C1 segment of cervical spinal cord (tissue), 14 donors: Measurements from ENCODE around the gene HIGD1C.
A peak's percentile ranks its signal among the peaks of the same experiment; 100 is the strongest.
"Not testable (repeated sequence)": the region's sequence is repeated elsewhere in the genome, so short reads cannot be mapped to it uniquely, and the experiment has no call there.

Experiments
- DNase-seq, 14 donors: peaks; one replicate each; lab custom pipeline; 2025; lab: John Stamatoyannopoulos, UW

The HIGD1C gene

DNA sequence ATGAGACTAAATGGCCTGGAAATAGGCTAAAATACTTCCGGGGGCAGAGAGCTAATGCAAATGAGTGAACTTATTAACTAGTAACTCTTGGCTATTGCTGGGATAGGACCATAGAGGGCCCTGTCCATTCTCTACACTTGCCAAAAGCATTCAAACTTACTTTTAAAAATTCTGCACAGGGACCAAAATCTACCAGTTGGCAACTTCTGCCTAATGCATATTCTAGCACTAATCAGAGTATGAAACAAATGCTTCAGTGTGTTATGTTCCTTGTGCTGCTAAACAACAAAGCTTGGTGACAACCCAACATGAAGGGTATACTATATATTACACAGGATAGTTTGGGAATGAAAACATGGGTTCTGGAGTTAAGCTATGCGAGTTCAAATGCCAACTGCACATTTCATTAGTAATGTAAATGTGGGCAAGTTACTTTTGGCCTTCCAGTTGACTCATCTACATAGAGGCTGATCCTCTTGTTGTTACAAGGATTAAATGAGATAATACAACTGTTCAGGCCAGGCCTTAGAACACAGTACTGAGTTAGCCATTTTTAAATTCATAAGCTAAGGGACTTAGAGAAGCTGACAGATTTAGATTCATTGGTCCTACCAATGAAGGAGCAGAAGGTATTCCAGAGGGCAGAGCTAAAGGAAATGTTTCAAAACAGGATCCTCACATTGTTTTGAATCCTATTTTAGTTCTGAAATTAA is 32.4 kb downstream of the HIGD1C start:
- DNase-seq, result peak in 1 of 14 donors; percentile 3

DNA sequence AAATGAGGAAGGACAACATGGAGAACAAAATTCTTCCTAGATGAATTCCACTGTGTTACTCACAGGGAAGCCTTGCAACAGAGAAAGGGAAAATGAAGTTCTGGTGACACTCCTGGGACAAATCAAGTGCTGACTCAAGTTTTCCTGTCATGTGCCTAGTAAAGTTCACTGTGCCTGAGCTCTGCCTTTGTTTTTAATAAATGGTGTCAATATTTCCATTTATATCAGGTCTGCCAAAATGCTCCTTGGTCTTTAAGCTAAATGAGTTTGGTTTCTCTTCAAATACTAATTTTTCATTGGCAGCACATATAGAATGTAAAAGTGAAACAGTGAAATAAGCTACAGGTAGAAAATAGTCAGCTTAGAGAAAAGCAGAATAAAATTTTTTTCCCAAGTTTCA is 33.0 kb downstream of the HIGD1C start:
- DNase-seq, result peak in 1 of 14 donors; percentile 3

DNA sequence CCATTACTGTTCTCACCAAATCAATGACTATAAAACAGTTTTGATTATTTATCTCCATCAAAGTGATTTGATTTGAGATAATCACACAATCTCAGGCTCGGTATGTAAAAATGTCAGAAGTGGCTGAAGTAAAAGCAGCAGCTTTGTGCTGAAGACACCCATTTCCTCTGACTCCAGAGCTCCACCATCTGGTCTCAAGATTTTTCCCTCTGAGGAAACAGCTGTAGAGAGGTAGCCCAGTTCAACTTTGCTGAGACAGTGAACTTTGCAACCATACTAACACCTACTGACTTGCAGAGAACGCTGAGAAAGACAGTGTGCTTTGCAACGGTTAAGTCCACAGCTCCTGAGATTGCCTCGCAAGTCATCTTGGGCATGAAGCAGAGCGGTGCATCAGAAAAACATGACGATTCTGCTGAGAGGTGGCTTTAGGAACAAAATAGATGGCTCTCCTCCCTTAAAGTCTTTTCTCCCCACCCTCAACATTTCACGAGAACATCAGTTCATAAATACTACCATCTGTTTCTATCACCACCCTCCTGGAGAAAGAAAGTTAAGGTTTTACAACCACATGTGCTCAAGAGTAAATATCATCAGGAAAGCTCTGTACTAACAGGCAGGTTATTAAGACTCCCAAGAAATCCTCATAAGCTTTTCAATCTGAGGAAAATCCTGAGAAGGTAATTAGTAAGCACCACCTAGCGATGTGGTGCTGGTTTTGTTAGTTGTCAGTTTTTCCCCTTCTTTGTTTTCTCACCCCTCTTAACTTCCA is 34.8 kb downstream of the HIGD1C start:
- DNase-seq, result peak in 3 of 14 donors; percentile 12 to 24 (median 23)

DNA sequence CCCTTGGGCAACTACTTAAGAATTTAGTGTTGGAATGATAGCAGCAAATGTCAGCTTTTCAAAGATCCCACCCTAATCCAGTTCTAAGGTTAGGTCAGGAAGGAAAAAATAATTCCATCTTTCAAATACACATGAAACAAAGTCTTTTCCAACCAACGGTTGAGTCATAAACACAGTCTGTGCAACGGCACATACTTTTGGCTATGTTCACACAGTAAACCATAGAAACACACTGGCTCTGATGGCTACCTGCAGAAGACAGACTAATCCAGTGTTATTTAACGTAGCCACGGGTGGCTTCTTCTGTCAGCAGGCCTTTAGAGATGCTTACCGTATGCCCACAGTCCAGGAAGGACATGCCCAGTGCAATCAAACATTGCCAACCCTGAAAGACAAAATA is 35.7 kb downstream of the HIGD1C start:
- no peak for DNase-seq

DNA sequence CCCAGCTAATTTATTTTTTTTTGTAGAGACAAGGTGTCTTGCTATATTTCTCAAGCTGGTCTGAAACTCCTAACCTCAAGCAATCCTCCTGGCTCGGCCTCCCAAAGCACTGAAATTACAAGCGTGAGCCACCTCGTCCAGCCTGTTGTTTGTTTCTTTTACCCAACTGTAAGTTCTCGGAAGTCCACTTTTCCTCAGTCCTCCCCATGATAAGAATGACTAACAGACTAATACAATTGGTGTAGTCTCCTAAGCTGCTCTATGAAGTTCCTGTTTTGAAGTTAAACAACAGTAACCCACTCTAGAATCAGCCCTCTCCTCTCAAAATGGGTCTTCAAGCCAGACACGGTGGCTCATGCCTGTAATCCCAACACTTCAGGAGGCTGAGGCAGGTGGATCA is 36.5 kb downstream of the HIGD1C start:
- DNase-seq, result no peak

DNA sequence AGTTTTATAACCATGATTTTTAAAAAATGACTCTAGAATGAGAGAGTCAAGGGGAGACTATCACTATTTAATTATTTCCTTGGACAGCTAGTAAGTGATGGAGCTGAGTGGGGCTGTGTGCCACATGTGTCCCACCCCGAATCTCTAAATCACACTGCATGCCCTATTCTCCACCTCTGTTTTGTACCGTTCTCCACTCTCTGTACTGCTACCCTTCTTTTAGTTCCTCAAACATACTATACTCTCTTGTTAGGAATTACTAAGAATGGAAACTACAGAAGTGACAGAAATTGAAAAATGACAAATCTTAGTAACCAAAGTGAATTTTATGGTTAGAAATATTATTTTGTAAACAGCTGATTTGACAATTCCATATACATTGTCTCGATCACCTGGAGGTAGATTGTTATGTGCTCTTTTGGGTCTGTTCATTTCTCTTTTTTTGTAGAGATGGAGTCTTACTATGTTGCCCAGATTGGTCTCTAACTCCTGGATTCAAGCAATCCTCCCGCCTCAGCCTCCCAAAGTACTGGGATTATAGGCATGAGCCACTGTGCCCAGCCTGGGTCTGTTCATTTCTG is 37.9 kb downstream of the HIGD1C start:
- no peak for DNase-seq

DNA sequence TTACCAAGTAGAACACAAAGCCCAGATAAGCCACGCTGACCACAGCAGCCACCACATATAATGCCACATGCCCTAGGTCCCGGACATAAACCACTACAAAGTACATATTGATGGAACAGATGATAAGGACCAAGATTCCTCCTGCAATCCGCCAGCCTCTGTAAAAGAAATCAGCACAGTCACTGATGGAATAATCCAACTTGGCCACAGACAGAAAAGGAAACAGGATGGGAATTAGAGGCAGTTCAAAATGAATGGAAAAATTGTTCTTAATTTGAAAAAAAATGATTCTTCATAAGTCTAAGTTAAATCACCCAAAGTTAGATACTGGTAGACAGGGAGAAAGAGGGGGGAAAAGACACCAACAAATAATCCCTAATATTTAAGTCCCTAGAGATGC is 38.4 kb downstream of the HIGD1C start:
- no peak for DNase-seq

DNA sequence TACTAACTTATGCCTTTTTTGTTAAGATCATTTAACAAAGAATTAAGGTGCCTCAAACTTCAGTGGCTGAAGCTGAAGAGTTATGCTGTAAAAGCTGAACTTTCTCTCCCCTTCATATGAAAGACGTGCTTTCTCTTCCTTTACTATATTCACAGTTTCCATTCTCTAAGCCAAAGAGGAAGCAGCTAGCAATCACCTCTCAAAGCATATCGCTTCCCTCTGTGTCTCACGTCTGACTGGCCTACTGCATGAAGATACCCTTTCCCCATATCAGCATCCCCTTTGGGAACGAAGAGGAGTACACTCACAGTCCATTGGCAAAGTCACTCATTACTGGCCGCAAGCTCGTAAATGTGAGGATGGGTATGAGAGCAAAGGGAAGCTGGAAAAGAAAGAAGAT is 38.9 kb downstream of the HIGD1C start:
- no peak for DNase-seq

DNA sequence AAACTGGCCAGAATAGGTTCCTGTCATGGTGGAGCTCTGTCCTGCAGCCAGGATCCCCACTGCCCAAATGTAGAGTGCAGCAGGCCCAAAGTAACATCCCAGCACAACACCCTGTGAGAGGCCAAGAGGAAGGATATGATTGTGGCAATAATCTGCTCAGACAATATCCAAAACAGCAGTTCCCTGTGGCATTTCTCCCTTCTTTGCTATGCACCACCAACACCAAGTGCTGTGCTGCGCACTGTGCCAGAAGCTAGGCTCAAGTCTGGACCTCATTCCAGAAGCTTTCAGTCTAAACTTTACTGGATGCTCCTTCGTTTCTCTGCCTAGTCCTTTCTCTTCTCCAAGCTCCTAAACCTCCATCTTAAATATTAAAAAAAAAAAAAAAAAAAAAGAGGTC is 40.5 kb downstream of the HIGD1C start:
- no peak for DNase-seq

DNA sequence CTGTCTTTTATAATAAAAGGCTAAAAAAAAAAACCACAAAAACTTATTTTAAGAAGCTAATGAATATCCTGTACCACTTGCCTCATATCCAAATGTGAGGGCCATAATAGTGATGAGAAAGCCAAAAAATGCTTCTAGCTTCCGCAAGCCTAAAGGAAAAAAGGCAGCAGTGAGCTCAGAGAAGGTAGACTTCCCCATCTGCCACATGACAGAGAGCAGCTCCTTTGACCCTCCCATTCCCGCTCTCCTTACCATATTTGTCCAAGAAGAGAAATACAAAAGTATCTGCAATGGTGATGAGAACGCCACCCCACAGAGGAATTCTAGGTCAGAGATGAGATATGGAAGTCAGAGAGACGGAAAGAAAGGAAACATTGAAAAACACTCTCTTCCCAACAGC is 46.7 kb downstream of the HIGD1C start:
- DNase-seq, result no peak

DNA sequence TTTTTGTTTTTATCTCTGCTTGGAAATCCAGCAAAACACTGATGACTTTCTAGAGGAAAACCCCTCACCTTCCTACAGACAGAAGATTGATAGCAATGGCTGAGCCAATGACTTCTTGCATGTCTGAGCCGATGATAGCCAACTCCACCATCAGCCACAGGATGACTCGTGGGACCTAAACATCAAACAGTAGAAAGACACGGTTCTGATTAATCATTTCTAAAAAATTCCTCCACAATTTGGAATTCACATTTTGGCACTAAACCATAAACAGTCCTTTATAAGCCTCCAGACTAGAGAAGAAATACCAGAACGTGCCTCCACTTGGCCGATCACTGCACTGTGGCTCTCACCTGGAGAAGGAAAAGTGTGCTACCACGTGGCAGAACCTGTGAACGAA is 47.9 kb downstream of the HIGD1C start:
- no peak for DNase-seq

DNA sequence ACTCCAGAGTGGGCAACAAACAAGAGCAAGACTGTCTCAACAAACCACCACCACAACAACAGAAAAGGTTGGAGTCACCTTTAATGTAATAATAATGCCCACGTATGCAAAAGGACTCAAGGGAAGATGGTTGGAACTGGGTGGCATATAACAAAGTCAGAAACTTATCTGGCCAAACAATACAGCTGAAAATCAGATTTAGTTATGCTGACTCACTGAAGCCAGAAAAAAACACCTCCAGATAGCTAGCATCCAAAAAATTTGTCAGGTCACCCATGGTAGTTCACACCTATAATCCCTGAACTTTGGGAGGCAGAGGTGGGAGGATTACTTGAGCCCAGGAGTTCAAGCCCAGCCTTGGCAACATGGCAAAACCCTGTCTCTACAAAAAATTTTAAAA is 49.5 kb downstream of the HIGD1C start:
- no peak for DNase-seq

DNA sequence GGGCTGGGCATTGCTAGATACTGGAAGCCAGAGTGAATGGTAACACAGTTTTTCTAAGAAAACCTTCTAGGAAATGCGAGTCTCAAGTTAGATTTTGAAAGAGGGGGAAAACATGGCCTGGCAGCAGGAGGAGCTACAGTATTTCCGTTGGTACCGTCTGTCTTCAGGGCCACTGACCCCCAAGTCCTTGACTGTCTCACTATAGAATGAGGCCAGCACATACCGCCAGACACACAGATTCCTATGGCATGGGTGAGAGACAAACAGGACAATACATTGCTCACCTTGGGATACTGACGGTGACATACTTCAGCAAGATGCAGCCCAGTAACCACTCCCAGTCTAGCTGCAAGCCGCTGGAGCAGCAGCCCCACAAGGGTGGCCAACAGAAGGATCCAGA is 52.2 kb downstream of the HIGD1C start:
- no peak for DNase-seq

DNA sequence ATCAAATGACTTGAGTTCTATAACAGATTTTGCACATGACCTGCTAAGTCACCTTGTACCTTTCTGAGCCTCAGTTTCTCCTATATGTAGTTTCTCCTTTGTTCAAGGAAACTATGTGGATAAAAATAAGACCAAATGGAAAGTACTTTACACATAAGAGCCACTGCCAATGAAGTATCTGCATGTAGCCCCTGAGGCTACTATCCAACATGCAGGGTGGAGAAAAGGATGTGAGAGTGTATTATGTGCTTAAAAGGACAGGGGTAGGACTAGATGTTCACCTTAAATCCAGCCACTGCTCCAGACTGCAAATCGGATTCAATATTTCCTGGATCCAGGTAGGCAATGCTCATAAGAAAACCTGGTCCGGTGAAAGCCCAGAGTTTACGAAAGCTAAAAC is 52.7 kb downstream of the HIGD1C start:
- DNase-seq, result no peak

DNA sequence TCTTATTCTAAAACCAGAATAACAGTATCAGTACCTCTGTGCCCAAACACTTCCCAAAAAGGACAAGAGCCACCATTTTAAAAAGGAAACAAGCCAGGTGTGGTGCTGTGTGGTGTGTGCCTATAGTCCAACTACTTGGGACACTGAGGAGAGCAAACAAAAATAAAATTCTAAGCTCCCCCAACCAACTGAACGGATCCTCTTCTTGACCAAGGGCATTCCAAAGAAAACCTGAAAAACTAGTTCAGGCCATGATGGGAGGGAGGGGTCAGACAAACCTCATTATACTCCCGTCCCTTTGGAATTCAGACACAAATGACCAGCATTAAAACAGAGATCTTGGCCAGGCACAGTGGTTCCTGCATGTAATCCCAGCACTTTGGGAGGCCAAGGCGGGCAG is 53.3 kb downstream of the HIGD1C start:
- DNase-seq, result no peak

DNA sequence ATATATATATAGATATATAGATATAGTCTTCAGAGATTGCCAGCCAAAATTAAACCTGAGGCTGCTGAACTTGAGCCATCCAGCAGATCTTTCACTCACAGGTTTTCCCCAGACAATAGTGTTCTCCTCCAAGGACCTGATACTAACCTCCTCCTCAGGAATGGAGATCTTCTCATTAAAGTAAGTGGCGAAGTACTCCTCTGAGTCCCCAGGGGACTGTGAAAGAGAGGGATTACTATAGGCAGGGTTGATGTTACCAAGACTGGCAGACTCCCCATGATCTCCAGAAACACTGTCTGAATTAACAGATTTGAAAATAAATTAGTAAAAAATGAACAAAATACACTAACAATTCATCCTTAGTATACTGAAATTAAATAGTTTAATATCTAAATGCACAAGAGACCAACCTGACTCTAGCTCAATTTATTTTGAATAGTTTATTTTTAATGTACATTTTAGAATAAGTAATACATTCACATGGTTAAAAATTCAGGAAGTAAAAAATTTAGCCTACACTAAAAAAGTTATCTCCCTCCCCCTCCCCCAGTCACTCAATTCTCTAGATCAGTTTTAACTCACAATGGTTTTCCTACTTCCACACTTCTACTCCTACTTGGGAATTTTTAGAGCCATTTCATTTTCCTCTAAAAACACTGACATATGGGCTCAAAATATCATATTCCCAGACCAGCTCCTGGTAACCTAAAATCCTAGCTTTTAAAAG is 56.1 kb downstream of the HIGD1C start:
- no peak for DNase-seq

DNA sequence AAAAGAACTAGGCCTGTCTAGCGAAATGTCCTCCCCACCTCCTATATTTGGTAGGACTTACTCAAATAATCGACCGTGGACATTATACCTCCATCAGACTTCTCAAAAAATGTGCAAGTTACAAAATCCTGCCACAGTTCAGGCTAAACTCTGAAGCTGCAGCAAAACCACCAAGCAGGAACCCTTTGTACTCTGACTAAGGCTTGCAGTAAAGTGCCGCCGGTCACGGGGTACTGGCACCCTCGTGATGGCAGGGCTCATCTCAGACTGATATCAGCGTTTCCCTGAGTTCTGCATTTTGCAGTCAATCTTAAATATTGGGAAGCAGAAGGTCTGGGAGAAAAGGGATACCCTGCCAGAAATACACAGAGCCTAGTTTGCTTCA is 56.7 kb downstream of the HIGD1C start:
- peak in 12 of 14 donors; percentile 25 to 90 (median 75) for DNase-seq

DNA sequence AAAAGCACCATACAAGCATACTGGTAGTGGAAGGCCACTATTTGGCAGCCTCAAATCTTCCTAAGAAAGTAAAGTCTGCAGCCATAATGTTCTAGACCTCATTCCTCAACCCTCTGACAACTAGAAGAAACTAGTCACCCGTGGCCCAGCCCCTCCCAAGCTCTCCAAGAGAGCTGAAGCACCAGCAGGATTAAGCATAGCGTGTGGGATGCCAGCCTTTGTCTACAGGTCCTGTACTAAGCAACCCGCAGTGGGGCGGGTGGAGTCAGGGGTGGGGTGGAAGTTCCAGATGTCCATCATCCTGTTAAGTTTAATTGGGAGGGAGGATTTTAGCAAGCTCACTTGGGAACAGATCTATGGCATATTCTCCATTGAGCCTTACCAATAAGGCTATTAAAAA is 59.6 kb downstream of the HIGD1C start:
- DNase-seq, result no peak

DNA sequence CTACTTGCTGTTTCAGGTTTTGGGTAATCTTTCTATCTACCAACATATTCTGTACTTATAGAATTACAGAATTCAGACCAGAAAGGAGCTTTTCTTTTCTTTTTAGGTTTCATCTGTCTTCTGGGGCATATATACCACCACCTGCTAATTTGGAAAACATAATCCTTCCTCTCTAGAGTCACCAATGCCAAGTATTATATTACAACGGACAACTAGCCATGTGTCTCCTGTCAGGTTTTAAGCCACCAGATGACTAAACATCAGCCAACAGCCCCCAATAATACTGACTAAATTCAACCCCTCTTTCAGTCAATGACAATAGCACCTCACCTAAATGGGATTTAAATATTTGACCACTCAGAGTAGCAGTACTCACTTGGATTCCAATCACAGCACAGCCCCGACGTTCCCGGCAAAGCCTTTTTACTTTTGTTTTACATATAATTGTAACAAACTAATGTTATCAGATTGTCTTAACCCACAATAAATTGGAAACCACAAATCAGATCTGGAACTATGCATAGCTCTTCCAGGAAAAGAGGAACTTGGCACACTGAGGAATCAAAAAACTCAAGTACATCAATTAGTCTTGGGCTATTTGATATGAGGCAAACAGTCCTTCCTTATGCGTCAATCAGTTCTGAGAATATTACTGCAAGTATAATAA is 60.4 kb downstream of the HIGD1C start:
- DNase-seq, result no peak

DNA sequence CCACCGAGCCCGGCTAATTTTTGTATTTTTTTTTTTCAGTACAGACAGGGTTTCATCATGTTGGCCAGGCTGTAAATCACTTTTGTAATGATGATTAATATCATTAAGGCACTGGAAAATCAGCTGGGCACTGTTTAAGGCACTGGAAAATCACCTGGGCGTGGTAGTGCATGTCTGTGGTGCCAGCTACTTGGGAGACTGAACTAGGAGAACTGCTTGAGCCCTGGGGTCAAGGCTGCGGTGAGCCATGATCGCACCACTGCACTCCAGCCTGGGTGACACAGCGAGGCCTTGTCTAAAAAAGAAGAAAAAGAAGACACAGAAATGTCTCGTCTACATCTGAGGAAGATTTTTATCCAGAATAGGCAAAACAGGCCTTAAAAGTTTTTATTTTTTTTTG is 61.1 kb downstream of the HIGD1C start:
- DNase-seq, result no peak

DNA sequence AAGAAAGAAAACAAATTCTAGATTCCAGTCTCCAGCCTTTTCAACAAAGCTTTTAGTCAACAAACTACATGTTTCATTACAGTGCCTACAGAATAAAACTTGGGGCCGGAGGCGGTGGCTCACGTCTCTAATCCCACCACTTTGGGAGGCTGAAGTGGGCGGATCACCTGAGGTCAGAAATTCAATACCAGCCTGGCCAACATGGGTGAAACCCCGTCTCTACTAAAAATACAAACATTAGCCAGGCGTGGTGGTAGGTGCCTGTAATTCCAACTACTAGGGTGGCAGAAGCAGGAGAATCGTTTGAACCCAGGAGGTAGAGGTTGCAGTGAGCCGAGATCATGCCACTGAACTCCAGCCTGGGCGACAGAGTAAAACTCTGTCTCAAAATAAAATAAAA is 62.1 kb downstream of the HIGD1C start:
- not testable (repeated sequence) for DNase-seq

DNA sequence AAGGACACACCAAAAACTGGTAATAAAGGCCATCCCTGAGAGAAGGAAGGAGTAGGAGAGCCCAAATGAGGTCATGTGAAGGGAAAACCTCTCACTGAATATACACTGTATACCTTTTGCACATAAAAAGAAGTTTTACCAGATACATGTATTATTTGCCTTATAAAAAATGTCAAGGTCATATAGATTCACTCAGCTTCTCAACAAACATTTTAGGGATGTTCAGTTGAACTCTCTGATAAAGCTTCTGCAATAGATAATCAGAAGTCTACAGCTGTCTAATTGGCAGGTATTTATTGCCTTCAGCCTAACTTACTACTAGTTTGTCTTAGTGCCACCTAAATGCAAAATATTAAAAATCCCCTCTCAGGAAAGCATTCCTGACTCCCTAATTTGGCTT is 65.1 kb downstream of the HIGD1C start:
- DNase-seq, result no peak
